H1 (cell line): ENCODE measurements around the gene MIOX. TPM values are rescaled to one million over a fixed set of nuclear protein-coding genes. Genes with fewer than 3 reads are reported as not detected.
A peak's percentile ranks its signal among the peaks of the same experiment; 100 is the strongest.

Source experiments
- CHD2 ChIP-seq: IDR thresholded peaks from 2 replicates; pipeline ENCODE4 v1.6.1; 2012; ENCODE audit warnings: low read length, improper control_type of control experiment
- GABPA ChIP-seq: IDR thresholded peaks from 2 replicates; pipeline ENCODE4 v1.6.1; 2011; ENCODE audit warnings: mild to moderate bottlenecking, low read length, moderate library complexity, borderline replicate concordance; ENCODE audit not compliant: insufficient read depth
- HDAC2 ChIP-seq, 2 experiments: fragments of 300-600 bp in 1 of 2; sonication (generic) in 1 of 2; IDR thresholded peaks; 2 replicates each; pipeline ENCODE4 v1.6.1; 2011 to 2012; ENCODE audit warnings: low read depth in 2 of 2, low read length in 2 of 2, mild to moderate bottlenecking in 2 of 2, moderate library complexity in 2 of 2, borderline replicate concordance in 1 of 2, inconsistent platforms in 1 of 2
- HDAC6 ChIP-seq: IDR thresholded peaks from one replicate; pipeline ENCODE4 v1.7.1; 2012; ENCODE audit warnings: low read depth, mild to moderate bottlenecking, inconsistent platforms, low read length, moderate library complexity
- RAD21 ChIP-seq, 2 experiments: IDR thresholded peaks in 1 of 2; conservative IDR thresholded peaks in 1 of 2; 2 replicates each; pipeline ENCODE4 v1.6.1; 2011; ENCODE audit warnings: low read depth in 2 of 2, low read length in 2 of 2, improper control_type of control experiment in 1 of 2, inconsistent platforms in 1 of 2, mild to moderate bottlenecking in 1 of 2, moderate library complexity in 1 of 2
- SRF ChIP-seq: IDR thresholded peaks from 2 replicates; pipeline ENCODE4 v1.6.1; 2011; ENCODE audit warnings: mild to moderate bottlenecking, low read depth, low read length, moderate library complexity
- TCF12 ChIP-seq: IDR thresholded peaks from 2 replicates; pipeline ENCODE4 v1.6.1; 2011; ENCODE audit warnings: low read depth, mild to moderate bottlenecking, low read length
- TEAD4 ChIP-seq: IDR thresholded peaks from 2 replicates; pipeline ENCODE4 v1.6.1; 2012; ENCODE audit warnings: low read depth, low read length, inconsistent platforms, mixed read lengths
- polyA plus RNA-seq, 7 experiments: library from polyadenylated mRNA; depleted of rRNA in 3 of 7; stranded (reverse) in 5 of 7; unstranded in 2 of 7; fragments of >200 nt in 5 of 7; fragments of 200-250 nt in 2 of 7; gene quantifications; 1 replicate in 5 of 7; 2 replicates in 1 of 7; 4 replicates in 1 of 7; pipeline versions ENCODE4 v1.2.1 to v1.2.3, GENCODE V29; 2011 to 2013; ENCODE audit warnings: missing spikeins in 2 of 7, mixed read lengths in 2 of 7
- total RNA-seq: library from RNA; stranded (reverse); fragmentation: NEBNext Ultra II Directional; extraction: Animal tissue kit (Norgen Biotek cat#: 25700); gene quantifications from 2 replicates; pipeline ENCODE4 v1.2.1, GENCODE V29; 2021
- TF ChIP-seq, protein P1 (sequence below): fragments of 300-600 bp; sonication (generic); IDR thresholded peaks from 2 replicates; pipeline ENCODE4 v1.7.1; 2012; ENCODE audit warnings: low read length, moderate library complexity, mild to moderate bottlenecking, inconsistent platforms; ENCODE audit not compliant: insufficient replicate concordance

MIOX gene
- total and polyA plus RNA-seq, 2 of the 8 experiments (the other 6 are each of a cell fraction or from before 2014, with no cell fraction given), result 0.30 to 0.32 TPM

DNA sequence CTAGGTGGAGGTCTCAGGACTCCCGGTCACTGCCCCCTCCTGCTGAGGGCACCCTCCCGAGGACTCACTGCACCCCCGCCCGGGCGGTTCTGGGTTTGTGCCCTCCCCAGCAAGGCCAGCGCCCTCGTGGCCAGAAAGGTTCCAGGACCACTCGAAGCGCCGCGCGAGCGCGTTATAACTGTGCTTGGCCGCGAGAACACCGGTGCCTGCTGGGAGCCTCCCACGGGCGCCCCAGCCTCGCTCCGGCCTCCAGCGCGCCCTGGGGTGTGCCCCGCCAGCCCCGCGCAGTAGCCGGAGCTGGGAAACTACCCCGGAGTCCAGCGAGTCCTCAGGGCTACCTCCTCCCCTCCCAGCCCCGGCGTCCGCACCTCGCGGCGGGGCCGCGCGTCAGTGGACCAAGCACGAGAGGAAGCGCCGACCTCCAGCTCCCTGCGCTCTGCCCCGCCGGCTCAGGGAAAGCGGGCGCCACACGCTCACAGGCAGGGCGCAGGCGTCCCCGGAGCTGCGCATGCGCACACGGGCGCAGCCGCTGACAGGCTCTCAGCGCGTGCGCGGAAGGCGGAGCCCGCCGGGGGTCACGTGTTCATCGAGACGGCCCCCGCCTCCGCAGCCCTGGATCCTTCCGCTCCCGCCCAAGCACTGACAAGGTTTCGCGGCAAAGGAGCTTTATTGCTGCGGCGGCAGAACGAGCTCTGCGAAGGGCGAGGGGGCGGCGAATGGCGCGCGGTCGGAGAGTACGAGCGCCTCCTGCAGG lies 38.6 kb downstream of the MIOX start, which contains the start of gene SCO2 (continued):
- TF ChIP-seq TEAD4, result no peak
- TF ChIP-seq TCF12, result no peak
- no peak for TF ChIP-seq SRF
- TF ChIP-seq HDAC2 (IDR thresholded peaks at IDR 0.05; ENCODE audit: borderline replicate concordance in 1 of 2, low read depth in 2 of 2, low read length in 2 of 2), result no peak
- TF ChIP-seq GABPA, result no peak
- no peak for TF ChIP-seq HDAC6
- TF ChIP-seq CHD2, result peak; percentile 60; the same call in 1 of the 2 replicates
- TF ChIP-seq, protein P1, sequence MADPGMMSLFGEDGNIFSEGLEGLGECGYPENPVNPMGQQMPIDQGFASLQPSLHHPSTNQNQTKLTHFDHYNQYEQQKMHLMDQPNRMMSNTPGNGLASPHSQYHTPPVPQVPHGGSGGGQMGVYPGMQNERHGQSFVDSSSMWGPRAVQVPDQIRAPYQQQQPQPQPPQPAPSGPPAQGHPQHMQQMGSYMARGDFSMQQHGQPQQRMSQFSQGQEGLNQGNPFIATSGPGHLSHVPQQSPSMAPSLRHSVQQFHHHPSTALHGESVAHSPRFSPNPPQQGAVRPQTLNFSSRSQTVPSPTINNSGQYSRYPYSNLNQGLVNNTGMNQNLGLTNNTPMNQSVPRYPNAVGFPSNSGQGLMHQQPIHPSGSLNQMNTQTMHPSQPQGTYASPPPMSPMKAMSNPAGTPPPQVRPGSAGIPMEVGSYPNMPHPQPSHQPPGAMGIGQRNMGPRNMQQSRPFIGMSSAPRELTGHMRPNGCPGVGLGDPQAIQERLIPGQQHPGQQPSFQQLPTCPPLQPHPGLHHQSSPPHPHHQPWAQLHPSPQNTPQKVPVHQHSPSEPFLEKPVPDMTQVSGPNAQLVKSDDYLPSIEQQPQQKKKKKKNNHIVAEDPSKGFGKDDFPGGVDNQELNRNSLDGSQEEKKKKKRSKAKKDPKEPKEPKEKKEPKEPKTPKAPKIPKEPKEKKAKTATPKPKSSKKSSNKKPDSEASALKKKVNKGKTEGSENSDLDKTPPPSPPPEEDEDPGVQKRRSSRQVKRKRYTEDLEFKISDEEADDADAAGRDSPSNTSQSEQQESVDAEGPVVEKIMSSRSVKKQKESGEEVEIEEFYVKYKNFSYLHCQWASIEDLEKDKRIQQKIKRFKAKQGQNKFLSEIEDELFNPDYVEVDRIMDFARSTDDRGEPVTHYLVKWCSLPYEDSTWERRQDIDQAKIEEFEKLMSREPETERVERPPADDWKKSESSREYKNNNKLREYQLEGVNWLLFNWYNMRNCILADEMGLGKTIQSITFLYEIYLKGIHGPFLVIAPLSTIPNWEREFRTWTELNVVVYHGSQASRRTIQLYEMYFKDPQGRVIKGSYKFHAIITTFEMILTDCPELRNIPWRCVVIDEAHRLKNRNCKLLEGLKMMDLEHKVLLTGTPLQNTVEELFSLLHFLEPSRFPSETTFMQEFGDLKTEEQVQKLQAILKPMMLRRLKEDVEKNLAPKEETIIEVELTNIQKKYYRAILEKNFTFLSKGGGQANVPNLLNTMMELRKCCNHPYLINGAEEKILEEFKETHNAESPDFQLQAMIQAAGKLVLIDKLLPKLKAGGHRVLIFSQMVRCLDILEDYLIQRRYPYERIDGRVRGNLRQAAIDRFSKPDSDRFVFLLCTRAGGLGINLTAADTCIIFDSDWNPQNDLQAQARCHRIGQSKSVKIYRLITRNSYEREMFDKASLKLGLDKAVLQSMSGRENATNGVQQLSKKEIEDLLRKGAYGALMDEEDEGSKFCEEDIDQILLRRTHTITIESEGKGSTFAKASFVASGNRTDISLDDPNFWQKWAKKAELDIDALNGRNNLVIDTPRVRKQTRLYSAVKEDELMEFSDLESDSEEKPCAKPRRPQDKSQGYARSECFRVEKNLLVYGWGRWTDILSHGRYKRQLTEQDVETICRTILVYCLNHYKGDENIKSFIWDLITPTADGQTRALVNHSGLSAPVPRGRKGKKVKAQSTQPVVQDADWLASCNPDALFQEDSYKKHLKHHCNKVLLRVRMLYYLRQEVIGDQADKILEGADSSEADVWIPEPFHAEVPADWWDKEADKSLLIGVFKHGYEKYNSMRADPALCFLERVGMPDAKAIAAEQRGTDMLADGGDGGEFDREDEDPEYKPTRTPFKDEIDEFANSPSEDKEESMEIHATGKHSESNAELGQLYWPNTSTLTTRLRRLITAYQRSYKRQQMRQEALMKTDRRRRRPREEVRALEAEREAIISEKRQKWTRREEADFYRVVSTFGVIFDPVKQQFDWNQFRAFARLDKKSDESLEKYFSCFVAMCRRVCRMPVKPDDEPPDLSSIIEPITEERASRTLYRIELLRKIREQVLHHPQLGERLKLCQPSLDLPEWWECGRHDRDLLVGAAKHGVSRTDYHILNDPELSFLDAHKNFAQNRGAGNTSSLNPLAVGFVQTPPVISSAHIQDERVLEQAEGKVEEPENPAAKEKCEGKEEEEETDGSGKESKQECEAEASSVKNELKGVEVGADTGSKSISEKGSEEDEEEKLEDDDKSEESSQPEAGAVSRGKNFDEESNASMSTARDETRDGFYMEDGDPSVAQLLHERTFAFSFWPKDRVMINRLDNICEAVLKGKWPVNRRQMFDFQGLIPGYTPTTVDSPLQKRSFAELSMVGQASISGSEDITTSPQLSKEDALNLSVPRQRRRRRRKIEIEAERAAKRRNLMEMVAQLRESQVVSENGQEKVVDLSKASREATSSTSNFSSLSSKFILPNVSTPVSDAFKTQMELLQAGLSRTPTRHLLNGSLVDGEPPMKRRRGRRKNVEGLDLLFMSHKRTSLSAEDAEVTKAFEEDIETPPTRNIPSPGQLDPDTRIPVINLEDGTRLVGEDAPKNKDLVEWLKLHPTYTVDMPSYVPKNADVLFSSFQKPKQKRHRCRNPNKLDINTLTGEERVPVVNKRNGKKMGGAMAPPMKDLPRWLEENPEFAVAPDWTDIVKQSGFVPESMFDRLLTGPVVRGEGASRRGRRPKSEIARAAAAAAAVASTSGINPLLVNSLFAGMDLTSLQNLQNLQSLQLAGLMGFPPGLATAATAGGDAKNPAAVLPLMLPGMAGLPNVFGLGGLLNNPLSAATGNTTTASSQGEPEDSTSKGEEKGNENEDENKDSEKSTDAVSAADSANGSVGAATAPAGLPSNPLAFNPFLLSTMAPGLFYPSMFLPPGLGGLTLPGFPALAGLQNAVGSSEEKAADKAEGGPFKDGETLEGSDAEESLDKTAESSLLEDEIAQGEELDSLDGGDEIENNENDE, result no peak
- peak; percentile 32 to 51; a peak in 3 of 4 replicates for TF ChIP-seq RAD21 (IDR thresholded peaks at IDR 0.05 in 1 of 2, conservative IDR thresholded peaks at IDR 0.05 in 1 of 2; ENCODE audit: low read depth in 2 of 2, low read length in 2 of 2)
